H1 (cell line): Measurements from ENCODE around the gene MICU2. TPM values are rescaled to one million over a fixed set of nuclear protein-coding genes. Genes with fewer than 3 reads are reported as not detected.

ENCODE experiments used
- CTCF ChIA-PET: fragments of 300-600 bp; sonication (Branson Sonifier 250); formaldehyde crosslinking; loops from one replicate; lab custom pipeline; 2021; ENCODE audit not compliant: partially characterized antibody; lab: Charles Lee
- POLR2A ChIA-PET: fragments of 300-600 bp; sonication (Branson Sonifier 250); formaldehyde crosslinking; loops from one replicate; lab custom pipeline; 2021; ENCODE audit warnings: inconsistent platforms; ENCODE audit not compliant: partially characterized antibody; lab: Charles Lee
- DNase-seq, 2 experiments: peaks; one replicate each; pipeline versions ENCODE4 v3.0.0 to v3.0.0-alpha.2; 2010 to 2022; ENCODE audit warnings: low spot score in 2 of 2, low read depth in 1 of 2, mixed read lengths in 1 of 2
- FAIRE-seq: peaks from 2 replicates; lab custom pipeline; 2011; peaks lifted over from hg19 to GRCh38; lab: Jason Lieb, UNC
- H2AFZ ChIP-seq: 2 replicates; pipeline ENCODE4 v1.8.1; 2012; ENCODE audit warnings: low read length, inconsistent platforms
- H2AK5ac ChIP-seq: 2 replicates; pipeline ENCODE4 v1.6.1; 2013; ENCODE audit warnings: low read depth, low read length
- H2BK120ac ChIP-seq: replicated peaks from 2 replicates; pipeline ENCODE3; 2013; ENCODE audit warnings: low read depth, low read length, inconsistent platforms
- H2BK12ac ChIP-seq: 2 replicates; pipeline ENCODE4 v1.6.1; 2013; ENCODE audit warnings: low read depth, low read length
- H2BK15ac ChIP-seq: 2 replicates; pipeline ENCODE4 v1.6.1; 2013; ENCODE audit warnings: low read length
- H2BK20ac ChIP-seq: 2 replicates; pipeline ENCODE4 v1.6.1; 2013; ENCODE audit warnings: low read length
- H2BK5ac ChIP-seq: 2 replicates; pipeline ENCODE4 v1.6.1; 2013; ENCODE audit warnings: low read depth, low read length
- H3K14ac ChIP-seq: 2 replicates; pipeline ENCODE4 v1.6.1; 2013; ENCODE audit warnings: inconsistent platforms; ENCODE audit not compliant: insufficient read length
- H3K18ac ChIP-seq: 2 replicates; pipeline ENCODE4 v1.6.1; 2013; ENCODE audit warnings: low read length; ENCODE audit errors: extremely low read depth
- H3K23ac ChIP-seq: 2 replicates; pipeline ENCODE4 v1.6.1; 2013; ENCODE audit warnings: inconsistent platforms; ENCODE audit not compliant: insufficient read length
- H3K23me2 ChIP-seq: 2 replicates; pipeline ENCODE4 v1.6.1; 2013; ENCODE audit warnings: low read depth, low read length
- H3K27ac ChIP-seq: 2 replicates; pipeline ENCODE4 v1.6.1; 2011; ENCODE audit warnings: low read depth, low read length, inconsistent platforms
- H3K27me3 ChIP-seq, 4 experiments: replicated peaks in 1 of 4; 1 replicate in 1 of 4; 2 replicates in 3 of 4; pipeline versions ENCODE4 v1.6.1 to v1.8.1; 2011 to 2013; ENCODE audit warnings: low read length in 3 of 4, mild to moderate bottlenecking in 3 of 4, inconsistent platforms in 2 of 4, mixed read lengths in 2 of 4, moderate library complexity in 1 of 4; ENCODE audit not compliant: control insufficient read depth in 3 of 4, insufficient read depth in 3 of 4; ENCODE audit errors: extremely low read depth in 1 of 4
- H3K36me3 ChIP-seq, 4 experiments: 2 replicates each; pipeline versions ENCODE4 v1.6.1 to v1.8.1; 2011 to 2013; ENCODE audit warnings: mild to moderate bottlenecking in 4 of 4, low read length in 3 of 4, moderate library complexity in 2 of 4, control low read depth in 1 of 4, inconsistent platforms in 1 of 4; ENCODE audit not compliant: insufficient read depth in 4 of 4, control insufficient read depth in 2 of 4
- H3K4ac ChIP-seq: replicated peaks from 2 replicates; pipeline ENCODE3; 2013; ENCODE audit warnings: low read length, low read depth, mixed read lengths, inconsistent platforms; ENCODE audit not compliant: insufficient read length
- H3K4me1 ChIP-seq, 4 experiments: replicated peaks in 1 of 4; 1 replicate in 1 of 4; 2 replicates in 3 of 4; pipeline versions ENCODE4 v1.6.1 to v1.8.1; 2011 to 2013; ENCODE audit warnings: low read length in 3 of 4, inconsistent platforms in 2 of 4, mixed read lengths in 1 of 4; ENCODE audit not compliant: insufficient read depth in 4 of 4, control insufficient read depth in 3 of 4
- H3K4me2 ChIP-seq, 2 experiments: 2 replicates each; pipeline versions ENCODE4 v1.6.1 to v1.8.1; 2011 to 2013; ENCODE audit warnings: low read depth in 2 of 2, low read length in 2 of 2, control low read depth in 1 of 2, inconsistent platforms in 1 of 2, mild to moderate bottlenecking in 1 of 2; ENCODE audit not compliant: insufficient read depth in 1 of 2
- H3K4me3 ChIP-seq, 4 experiments: fragments of 200-600, 300-600 bp in 1 of 4; sonication (generic), shearing (Covaris generic), sonication (Bioruptor Twin) in 1 of 4; 2 replicates each; pipeline versions ENCODE4 v1.5.1 to v1.8.1; 2011 to 2016; ENCODE audit warnings: low read length in 4 of 4, low read depth in 3 of 4, control low read depth in 2 of 4, inconsistent platforms in 2 of 4, mild to moderate bottlenecking in 2 of 4, mixed read lengths in 1 of 4, moderate library complexity in 1 of 4; ENCODE audit not compliant: insufficient read depth in 2 of 4; ENCODE audit errors: extremely low read depth in 1 of 4
- H3K56ac ChIP-seq: replicated peaks from 2 replicates; pipeline ENCODE3; 2013; ENCODE audit warnings: low read depth, mild to moderate bottlenecking, mixed read lengths, low read length, inconsistent platforms; ENCODE audit not compliant: insufficient read length
- H3K79me1 ChIP-seq: 2 replicates; pipeline ENCODE4 v1.6.1; 2013; ENCODE audit warnings: low read depth, low read length, control low read depth
- H3K79me2 ChIP-seq, 2 experiments: 2 replicates each; pipeline versions ENCODE4 v1.6.1 to v1.8.1; 2012 to 2013; ENCODE audit warnings: low read length in 2 of 2, mild to moderate bottlenecking in 2 of 2, inconsistent platforms in 1 of 2; ENCODE audit not compliant: insufficient read depth in 2 of 2, control insufficient read depth in 1 of 2
- H3K9ac ChIP-seq, 4 experiments: replicated peaks in 1 of 4; 1 replicate in 1 of 4; 2 replicates in 3 of 4; pipeline versions ENCODE4 v1.6.1 to v1.8.1; 2011 to 2013; ENCODE audit warnings: low read depth in 3 of 4, low read length in 3 of 4, control low read depth in 2 of 4, mild to moderate bottlenecking in 2 of 4, moderate library complexity in 2 of 4, inconsistent platforms in 1 of 4; ENCODE audit errors: extremely low read depth in 1 of 4
- H3K9me3 ChIP-seq, 2 experiments: 2 replicates each; pipeline versions ENCODE4 v1.6.1 to v1.8.1; 2012 to 2013; ENCODE audit warnings: mild to moderate bottlenecking in 2 of 2, moderate library complexity in 2 of 2, control low read depth in 1 of 2, inconsistent platforms in 1 of 2, low read depth in 1 of 2, low read length in 1 of 2, mixed read lengths in 1 of 2; ENCODE audit not compliant: insufficient read depth in 2 of 2
- H4K20me1 ChIP-seq, 2 experiments: replicated peaks in 1 of 2; 2 replicates each; pipeline versions ENCODE3 to v1.8.1; 2011 to 2013; ENCODE audit warnings: inconsistent platforms in 2 of 2, low read length in 2 of 2, mild to moderate bottlenecking in 1 of 2; ENCODE audit not compliant: insufficient read depth in 2 of 2, control insufficient read depth in 1 of 2
- H4K5ac ChIP-seq: 2 replicates; pipeline ENCODE4 v1.6.1; 2013; ENCODE audit warnings: low read length, low read depth, mixed read lengths, inconsistent platforms; ENCODE audit not compliant: insufficient read length
- H4K8ac ChIP-seq: 2 replicates; pipeline ENCODE4 v1.8.0; 2013; ENCODE audit warnings: mild to moderate bottlenecking, moderate library complexity, low read length, inconsistent platforms; ENCODE audit not compliant: insufficient read depth; ENCODE audit errors: extremely low read depth
- H4K91ac ChIP-seq: replicated peaks from 2 replicates; pipeline ENCODE3; 2013; ENCODE audit warnings: low read length, mixed read lengths, inconsistent platforms; ENCODE audit not compliant: insufficient read length
- ASH2L ChIP-seq: fragments of 200-600, 300-600 bp; sonication (generic); IDR thresholded peaks from one replicate; pipeline ENCODE4 v1.7.1; 2017; ENCODE audit warnings: low read length
- BACH1 ChIP-seq: IDR thresholded peaks from 2 replicates; pipeline ENCODE4 v1.6.1; 2012; ENCODE audit warnings: low read length, improper control_type of control experiment
- CBX8 ChIP-seq: fragments of 300-800, 300-1000 bp; sonication (generic); IDR thresholded peaks from 2 replicates; pipeline ENCODE4 v1.7.1; 2016; ENCODE audit warnings: low read depth, low read length, borderline replicate concordance
- EZH2 ChIP-seq: fragments of 200-600 bp; sonication (generic); IDR thresholded peaks from 2 replicates; pipeline ENCODE4 v1.7.1; 2012; ENCODE audit warnings: low read depth, mild to moderate bottlenecking, moderate library complexity, low read length, inconsistent platforms; ENCODE audit not compliant: severe bottlenecking
- HDAC2 ChIP-seq, 2 experiments: fragments of 300-600 bp in 1 of 2; sonication (generic) in 1 of 2; IDR thresholded peaks; 2 replicates each; pipeline ENCODE4 v1.6.1; 2011 to 2012; ENCODE audit warnings: low read depth in 2 of 2, low read length in 2 of 2, mild to moderate bottlenecking in 2 of 2, moderate library complexity in 2 of 2, borderline replicate concordance in 1 of 2, inconsistent platforms in 1 of 2
- NANOG ChIP-seq: IDR thresholded peaks from 2 replicates; pipeline ENCODE4 v1.6.1; 2011; ENCODE audit warnings: low read length, low read depth, mild to moderate bottlenecking, inconsistent platforms; ENCODE audit not compliant: insufficient read depth, poor library complexity, severe bottlenecking
- POLR2AphosphoS5 ChIP-seq: IDR thresholded peaks from 2 replicates; pipeline ENCODE4 v1.6.1; 2011; ENCODE audit warnings: low read depth, low read length
- RFX5 ChIP-seq: IDR thresholded peaks from 2 replicates; pipeline ENCODE4 v1.6.1; 2011; ENCODE audit warnings: low read depth, low read length, improper control_type of control experiment, borderline replicate concordance
- SIN3A ChIP-seq, 2 experiments: IDR thresholded peaks in 1 of 2; conservative IDR thresholded peaks in 1 of 2; 2 replicates each; pipeline ENCODE4 v1.6.1; 2011 to 2012; ENCODE audit warnings: low read length in 2 of 2, improper control_type of control experiment in 1 of 2, low read depth in 1 of 2, mild to moderate bottlenecking in 1 of 2
- SUZ12 ChIP-seq: fragments of 200-600 bp; sonication (generic); IDR thresholded peaks from 2 replicates; pipeline ENCODE4 v1.6.1; 2012; ENCODE audit warnings: mild to moderate bottlenecking, inconsistent platforms, low read length, moderate library complexity, mixed read lengths
- TAF1 ChIP-seq: IDR thresholded peaks from 2 replicates; pipeline ENCODE4 v1.6.1; 2011; ENCODE audit warnings: mild to moderate bottlenecking, low read depth, low read length
- TCF12 ChIP-seq: IDR thresholded peaks from 2 replicates; pipeline ENCODE4 v1.6.1; 2011; ENCODE audit warnings: low read depth, mild to moderate bottlenecking, low read length
- WGBS, 2 experiments: shearing (Covaris generic) in 1 of 2; methylation state at CpG; one replicate each; pipeline versions ENCODE4 v1.1.6 to v1.1.7; 2013 to 2015; ENCODE audit warnings: low lambda C conversion rate in 2 of 2, mixed read lengths in 2 of 2, inconsistent platforms in 1 of 2, low coverage in 1 of 2, missing lambda C conversion rate in 1 of 2; ENCODE audit not compliant: insufficient replicate concordance in 2 of 2, insufficient coverage in 1 of 2, insufficient read length in 1 of 2; ENCODE audit errors: extremely low coverage in 1 of 2, missing lambda C conversion rate in 1 of 2; 5-methylcytosine and 5-hydroxymethylcytosine counted together
- polyA plus RNA-seq, 7 experiments: library from polyadenylated mRNA; depleted of rRNA in 3 of 7; stranded (reverse) in 5 of 7; unstranded in 2 of 7; fragments of >200 nt in 5 of 7; fragments of 200-250 nt in 2 of 7; gene quantifications; 1 replicate in 5 of 7; 2 replicates in 1 of 7; 4 replicates in 1 of 7; pipeline versions ENCODE4 v1.2.1 to v1.2.3, GENCODE V29; 2011 to 2013; ENCODE audit warnings: missing spikeins in 2 of 7, mixed read lengths in 2 of 7
- total RNA-seq: library from RNA; stranded (reverse); fragmentation: NEBNext Ultra II Directional; extraction: Animal tissue kit (Norgen Biotek cat#: 25700); gene quantifications from 2 replicates; pipeline ENCODE4 v1.2.1, GENCODE V29; 2021
- TF ChIP-seq, protein P1 (sequence below): IDR thresholded peaks from 2 replicates; pipeline ENCODE4 v1.6.1; 2011; ENCODE audit warnings: low read length, improper control_type of control experiment

The MICU2 gene
- total and polyA plus RNA-seq, 2 of the 8 experiments (the other 6 are each of a cell fraction or from before 2014, with no cell fraction given): 34.6 to 36.5 TPM

DNA sequence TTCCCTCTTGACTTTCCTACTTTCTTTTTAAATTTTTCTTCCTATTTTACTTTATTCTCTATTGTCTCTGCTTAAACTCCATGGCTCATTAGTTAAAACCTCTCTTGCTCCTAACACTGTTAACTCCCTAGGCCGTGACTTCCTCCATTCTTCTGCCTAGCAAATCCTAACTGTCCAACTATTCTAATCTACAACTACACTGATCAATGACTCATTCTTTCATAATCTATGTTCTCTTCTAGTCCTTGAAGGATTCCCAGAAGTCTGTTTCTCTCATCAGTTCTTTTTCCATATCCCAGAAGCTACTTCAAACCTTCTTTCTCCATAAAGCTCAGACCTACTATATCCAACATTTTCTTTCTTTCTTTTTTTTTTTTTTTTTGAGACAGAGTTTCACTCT lies 66.9 kb downstream of the MICU2 start:
- Histone ChIP-seq H4K5ac (no peak overlapping the region), H3K79me1 (no peaks in the 10 kb centered on the region), H4K8ac (no peak overlapping the region), H2BK120ac (no peak overlapping the region), H3K4me1 (no peaks in the 10 kb centered on the region), H2AFZ (no peak overlapping the region), H3K79me2 (no peaks in the 10 kb centered on the region), H2AK5ac (no peak overlapping the region), H3K9ac (no peak overlapping the region), H3K4me2 (no peak overlapping the region), H3K18ac (no peak overlapping the region), H2BK5ac (no peak overlapping the region), H3K27me3 (no peaks in the 10 kb centered on the region), H3K23ac (no peak overlapping the region), H3K36me3 (no peaks in the 10 kb centered on the region), H3K14ac (no peak overlapping the region), H4K20me1 (no peaks in the 10 kb centered on the region), H3K27ac (no peak overlapping the region), H3K56ac (no peak overlapping the region), H3K4ac (no peak overlapping the region), H2BK12ac (no peak overlapping the region), H4K91ac (no peak overlapping the region), H3K4me3 (no peak overlapping the region), H2BK15ac (no peak overlapping the region), H3K9me3 (no peaks in the 10 kb centered on the region), H3K23me2 (no peaks in the 10 kb centered on the region), H2BK20ac (no peak overlapping the region)
- FAIRE-seq (no peak), DNase-seq (no peak)
- WGBS, 2 experiments: 84% methylated on average over 1 of the region's 1 CpG; no CpG with 5 or more reads in 1 of the 2 experiments
- ChIA-PET POLR2A (no interaction called here), CTCF (interaction anchor here (1.2 kb wide), 1 partner anchor 101 kb away, joined by 5 read pairs; no protein-coding TSS in a partner anchor)
- no peak for TF ChIP-seq CBX8
- TF ChIP-seq BACH1: no peak
- TF ChIP-seq RFX5: no peak
- TF ChIP-seq EZH2: no peak
- no peak for TF ChIP-seq POLR2AphosphoS5
- TF ChIP-seq NANOG: no peak
- no peak for TF ChIP-seq SUZ12
- TF ChIP-seq, protein P1, sequence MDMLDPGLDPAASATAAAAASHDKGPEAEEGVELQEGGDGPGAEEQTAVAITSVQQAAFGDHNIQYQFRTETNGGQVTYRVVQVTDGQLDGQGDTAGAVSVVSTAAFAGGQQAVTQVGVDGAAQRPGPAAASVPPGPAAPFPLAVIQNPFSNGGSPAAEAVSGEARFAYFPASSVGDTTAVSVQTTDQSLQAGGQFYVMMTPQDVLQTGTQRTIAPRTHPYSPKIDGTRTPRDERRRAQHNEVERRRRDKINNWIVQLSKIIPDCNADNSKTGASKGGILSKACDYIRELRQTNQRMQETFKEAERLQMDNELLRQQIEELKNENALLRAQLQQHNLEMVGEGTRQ: no peak
- no peak for TF ChIP-seq TCF12
- TF ChIP-seq HDAC2 (IDR thresholded peaks at IDR 0.05; ENCODE audit: borderline replicate concordance in 1 of 2, low read depth in 2 of 2, low read length in 2 of 2): no peak
- TF ChIP-seq SIN3A (conservative IDR thresholded peaks at IDR 0.05 in 1 of 2, IDR thresholded peaks at IDR 0.05 in 1 of 2; ENCODE audit: low read depth in 1 of 2, low read length in 2 of 2): no peak
- no peak for TF ChIP-seq TAF1
- no peak for TF ChIP-seq ASH2L
